Astrocyte (in vitro differentiated cells and primary cell): ENCODE measurements around the gene CPPED1.

Experiments
- CTCF ChIP-seq: IDR thresholded peaks from 2 replicates; pipeline ENCODE4 v1.5.1; 2011; ENCODE audit warnings: low read depth, mild to moderate bottlenecking, inconsistent platforms, low read length, moderate library complexity; ENCODE audit not compliant: insufficient read depth
- EZH2 ChIP-seq: IDR thresholded peaks from 2 replicates; pipeline ENCODE4 v1.6.1; 2012; ENCODE audit warnings: mild to moderate bottlenecking, low read length, inconsistent platforms; ENCODE audit not compliant: insufficient read depth

GRCh38 chr16:12771341-12771798 lies 32.3 kb downstream of the CPPED1 start:
- TF ChIP-seq CTCF: no peak
- TF ChIP-seq EZH2: no peak
